K562 (cell line): ENCODE results near the gene CISD2. TPM values are rescaled to one million over a fixed set of nuclear protein-coding genes. Genes with fewer than 3 reads are reported as not detected.

ENCODE experiments used
- ATAC-seq: fragments of 200-7000 bp; cut with Tn5 transposase; 3 replicates; pipeline ENCODE4 v1.9.1; 2020; ENCODE audit warnings: moderate library complexity
- BruUV-seq: library from RNA; stranded (reverse); fragments of 400-500 nt; replicated peaks from 2 replicates; lab custom pipeline; 2021; lab: Mats Ljungman, UMichigan
- CTCF ChIA-PET: fragments of 300-600 bp; formaldehyde crosslinking; extraction: SDS; loops from one replicate; lab custom pipeline; 2021; ENCODE audit warnings: low intra/inter-chr PET ratio; lab: Yijun Ruan, JAX
- POLR2A ChIA-PET: fragments of 300-600, 350-650 bp; sonication (Branson Sonifier 250); formaldehyde crosslinking; extraction: SDS; loops from one replicate; lab custom pipeline; 2021; ENCODE audit warnings: antibody characterized with exemption, inconsistent platforms; lab: Yijun Ruan, JAX
- DNase-seq, 4 experiments: peaks; one replicate each; pipeline versions ENCODE4 v3.0.0 to v3.0.0-alpha.2; 2011 to 2018; ENCODE audit warnings: low spot score in 3 of 4, mixed read lengths in 3 of 4; ENCODE audit errors: extremely low read depth in 1 of 4
- FAIRE-seq: peaks from 2 replicates; lab custom pipeline; 2011; peaks lifted over from hg19 to GRCh38; lab: Jason Lieb, UNC
- H2AFZ ChIP-seq: 2 replicates; pipeline ENCODE4 v1.6.0; 2011; ENCODE audit warnings: low read depth, low read length, control low read depth, inconsistent platforms
- H3K27ac ChIP-seq: fragments of 200-600 bp; 3 replicates; pipeline ENCODE4 v1.8.0; 2011; ENCODE audit warnings: low read depth, mild to moderate bottlenecking, control low read depth, inconsistent platforms, low read length, moderate library complexity, mixed read lengths; ENCODE audit errors: extremely low read depth
- H3K27me3 ChIP-seq, 2 experiments: fragments of 300-600 bp in 1 of 2; 2 replicates in 1 of 2; 3 replicates in 1 of 2; pipeline versions ENCODE4 v1.6.0 to v1.8.0; 2011; ENCODE audit warnings: inconsistent platforms in 2 of 2, low read length in 2 of 2, mild to moderate bottlenecking in 1 of 2, mixed read lengths in 1 of 2, moderate library complexity in 1 of 2; ENCODE audit not compliant: control insufficient read depth in 2 of 2, insufficient read depth in 2 of 2
- H3K36me3 ChIP-seq: fragments of 300-600 bp; 3 replicates; pipeline ENCODE4 v1.8.0; 2011; ENCODE audit warnings: mild to moderate bottlenecking, low read length, inconsistent platforms; ENCODE audit not compliant: control insufficient read depth, insufficient read depth
- H3K4me1 ChIP-seq, 2 experiments: fragments of 200-600 bp in 1 of 2; replicated peaks in 1 of 2; 2 replicates in 1 of 2; 3 replicates in 1 of 2; pipeline versions ENCODE4 v1.5.1 to v1.8.0; 2011; ENCODE audit warnings: inconsistent platforms in 2 of 2, low read length in 2 of 2, mild to moderate bottlenecking in 1 of 2, mixed read lengths in 1 of 2, moderate library complexity in 1 of 2; ENCODE audit not compliant: control insufficient read depth in 2 of 2, insufficient read depth in 2 of 2
- H3K4me2 ChIP-seq: 2 replicates; pipeline ENCODE4 v1.6.1; 2011; ENCODE audit warnings: low read length, control low read depth, inconsistent platforms, mixed read lengths; ENCODE audit not compliant: insufficient read depth
- H3K4me3 ChIP-seq: fragments of 200-600 bp; sonication (generic), shearing (Covaris generic); 2 replicates; pipeline ENCODE4 v1.5.1; 2016; ENCODE audit warnings: control low read depth, inconsistent platforms
- H3K79me2 ChIP-seq: fragments of 200-600 bp; 3 replicates; pipeline ENCODE4 v1.8.0; 2011; ENCODE audit warnings: low read length, inconsistent platforms; ENCODE audit not compliant: control insufficient read depth, insufficient read depth
- H3K9ac ChIP-seq, 2 experiments: 2 replicates each; pipeline versions ENCODE4 v1.6.0 to v1.6.1; 2011; ENCODE audit warnings: low read depth in 2 of 2, low read length in 2 of 2, control low read depth in 1 of 2, inconsistent platforms in 1 of 2, mild to moderate bottlenecking in 1 of 2, mixed read lengths in 1 of 2; ENCODE audit not compliant: insufficient read depth in 1 of 2
- H3K9me1 ChIP-seq: one replicate; pipeline ENCODE4 v1.6.0; 2011; ENCODE audit warnings: inconsistent platforms, mild to moderate bottlenecking, low read length, moderate library complexity; ENCODE audit not compliant: control insufficient read depth, insufficient read depth
- H3K9me3 ChIP-seq: replicated peaks from 2 replicates; pipeline ENCODE4 v1.5.1; 2011; ENCODE audit warnings: low read depth, low read length, inconsistent platforms; ENCODE audit not compliant: control insufficient read depth, insufficient read depth
- H4K20me1 ChIP-seq: replicated peaks from 2 replicates; pipeline ENCODE4 v1.6.1; 2011; ENCODE audit warnings: low read length, inconsistent platforms, mixed read lengths; ENCODE audit not compliant: control insufficient read depth, insufficient read depth
- CBFB ChIP-seq: sonication (generic); formaldehyde crosslinking; IDR thresholded peaks from 2 replicates; pipeline ENCODE4 v1.4.0; 2020; ENCODE audit warnings: mild to moderate bottlenecking, missing genetic modification reagents
- HINFP ChIP-seq: fragments of 450-650 bp; conservative IDR thresholded peaks from 2 replicates; pipeline ENCODE4 v1.6.1; 2016; ENCODE audit warnings: missing genetic modification characterization, low read depth, mild to moderate bottlenecking, control low read depth, missing compliant biosample characterization
- HNRNPLL ChIP-seq: fragments of 200-400 bp; formaldehyde crosslinking; IDR thresholded peaks from 2 replicates; pipeline ENCODE4 v1.6.1; 2017; ENCODE audit warnings: low read length, low read depth, mild to moderate bottlenecking; ENCODE audit not compliant: poor library complexity, severe bottlenecking
- HOMEZ ChIP-seq: fragments of 250-450 bp; sonication (Bioruptor Pico); IDR thresholded peaks from 2 replicates; pipeline ENCODE4 v1.4.0; 2020; ENCODE audit warnings: mild to moderate bottlenecking, moderate library complexity
- KLF10 ChIP-seq: fragments of 250-450 bp; sonication (Bioruptor Pico); IDR thresholded peaks from 2 replicates; pipeline ENCODE4 v1.6.1; 2021; ENCODE audit warnings: matching md5 sums
- MAFG ChIP-seq: fragments of 450-650 bp; conservative IDR thresholded peaks from 2 replicates; pipeline ENCODE4 v1.6.1; 2016; ENCODE audit warnings: missing genetic modification characterization, missing compliant biosample characterization
- MCM5 ChIP-seq: fragments of 450-650 bp; IDR thresholded peaks from 2 replicates; pipeline ENCODE4 v1.6.1; 2016; ENCODE audit warnings: low read depth
- NFE2 ChIP-seq: IDR thresholded peaks from 2 replicates; pipeline ENCODE4 v1.6.1; 2014; ENCODE audit warnings: antibody characterized with exemption, low read depth
- SETDB1 ChIP-seq: IDR thresholded peaks from one replicate; pipeline ENCODE4 v1.6.1; 2012; ENCODE audit warnings: low read length, control low read depth, inconsistent platforms
- SRSF9 ChIP-seq: fragments of 200-400 bp; formaldehyde crosslinking; IDR thresholded peaks from 2 replicates; pipeline ENCODE4 v1.6.1; 2017; ENCODE audit warnings: low read depth, low read length, borderline replicate concordance
- TARDBP ChIP-seq: fragments of 450-650 bp; IDR thresholded peaks from 2 replicates; pipeline ENCODE4 v1.6.1; 2016
- ZBTB33 ChIP-seq: sonication (generic); formaldehyde crosslinking; IDR thresholded peaks from 2 replicates; pipeline ENCODE4 v1.8.1; 2023; ENCODE audit warnings: mild to moderate bottlenecking, missing genetic modification reagents
- ZBTB9 ChIP-seq: fragments of 450-650 bp; formaldehyde crosslinking; IDR thresholded peaks from 2 replicates; pipeline ENCODE4 v1.4.0; 2020; ENCODE audit warnings: mild to moderate bottlenecking, moderate library complexity
- ZNF282 ChIP-seq: sonication (generic); formaldehyde crosslinking; IDR thresholded peaks from 2 replicates; pipeline ENCODE4 v1.8.1; 2023; ENCODE audit warnings: missing genetic modification reagents
- ZNF316 ChIP-seq: fragments of 450-650 bp; IDR thresholded peaks from 2 replicates; pipeline ENCODE4 v1.6.1; 2016
- ZNF584 ChIP-seq: fragments of 200-800 bp; sonication (Bioruptor generic); IDR thresholded peaks from 2 replicates; pipeline ENCODE4 v1.6.1; 2016; ENCODE audit warnings: low read depth, mild to moderate bottlenecking, missing genetic modification characterization, missing compliant biosample characterization
- ZNF778 ChIP-seq: fragments of 450-650 bp; formaldehyde crosslinking; IDR thresholded peaks from 2 replicates; pipeline ENCODE4 v1.4.0; 2020; ENCODE audit warnings: mild to moderate bottlenecking, moderate library complexity
- WGBS: fragments of 100-300 bp; shearing (Covaris generic); methylation state at CpG from one replicate; pipeline ENCODE4 v1.1.6; 2016; ENCODE audit warnings: low coverage, mixed read lengths; ENCODE audit not compliant: insufficient coverage; ENCODE audit errors: missing lambda C conversion rate; 5-methylcytosine and 5-hydroxymethylcytosine counted together
- in situ Hi-C: fragments of 300-500 bp; cut with MboI; formaldehyde crosslinking; loops from 4 replicates; pipeline ENCODE4 v1.15.0; 2018; ENCODE audit warnings: inconsistent platforms, mixed read lengths
- intact Hi-C: fragments of 100-400 bp; cut with micrococcal nuclease; formaldehyde crosslinking; loops from 2 replicates; pipeline ENCODE4 v1.14.2; 2022
- polyA plus RNA-seq, 8 experiments: library from polyadenylated mRNA; depleted of rRNA in 4 of 8; stranded (reverse) in 5 of 8; unstranded in 3 of 8; fragments of >200 nt; fragmentation: Nextera tagmentation in 2 of 8; fragmentation: Illumina TruSeq in 1 of 8; extraction: Ambion mirVana in 2 of 8; extraction: Trizol in 1 of 8; gene quantifications; 2 replicates each; pipeline versions ENCODE4 v1.2.1 to v1.2.3, GENCODE V29; 2011 to 2014; ENCODE audit warnings: inconsistent platforms in 1 of 8, missing spikeins in 1 of 8
- total RNA-seq, 7 experiments: library from RNA; depleted of rRNA in 6 of 7; stranded (reverse); fragments of >200 nt in 6 of 7; fragmentation: Illumina TruSeq in 2 of 7; extraction: Trizol in 2 of 7; gene quantifications; 2 replicates each; pipeline versions ENCODE4 v1.2.1 to v1.2.3, GENCODE V29; 2011 to 2021; ENCODE audit warnings: low replicate concordance in 1 of 7
- TF ChIP-seq, protein P1 (sequence below): fragments of 250-450 bp; sonication (Bioruptor Pico); IDR thresholded peaks from 2 replicates; pipeline ENCODE4 v1.9.0; 2021; ENCODE audit warnings: mild to moderate bottlenecking

CISD2 gene
- total and polyA plus RNA-seq, 9 of the 15 experiments (the other 6 are each of a cell fraction or from before 2014, with no cell fraction given): 37.8 to 91.4 (median 59.8) TPM

DNA sequence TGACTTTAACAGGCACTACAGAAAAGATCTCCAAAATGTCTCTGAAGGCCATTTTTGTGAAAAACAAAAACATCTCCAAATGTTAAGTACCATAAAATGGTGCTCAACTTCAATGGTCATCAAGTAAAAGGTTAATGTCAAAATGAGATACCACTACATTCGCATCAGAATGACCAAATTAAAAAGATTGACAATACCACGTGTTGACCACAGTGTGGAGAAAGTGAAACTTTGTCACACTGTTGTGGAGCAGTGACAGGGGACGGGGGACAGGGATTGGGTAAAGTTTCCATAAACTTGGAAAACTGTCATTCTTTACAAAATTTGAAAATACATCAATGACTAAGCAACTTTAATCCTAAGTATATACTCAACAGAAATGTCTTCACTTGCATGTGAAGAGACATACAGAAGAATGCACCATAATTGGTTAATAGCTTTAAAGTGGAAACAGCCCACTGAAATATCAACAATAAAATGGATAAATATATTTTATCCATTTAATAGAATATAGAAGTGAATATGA lies 19.1 kb upstream of the CISD2 start:
- intact Hi-C loops (no loop called here), in situ Hi-C loops (no loop called here)
- Histone ChIP-seq H3K9me3 (no peaks in the 10 kb centered on the region), H3K79me2 (no peaks in the 10 kb centered on the region; the same call in 2 of the 3 replicates), H3K9me1 (no peaks in the 10 kb centered on the region), H3K4me3 (no peak overlapping the region), H2AFZ (no peak overlapping the region), H3K27me3 (no peaks in the 10 kb centered on the region), H3K9ac (no peak overlapping the region), H3K4me2 (no peak overlapping the region), H3K4me1 (no peaks in the 10 kb centered on the region), H3K27ac (no peak overlapping the region), H4K20me1 (no peaks in the 10 kb centered on the region), H3K36me3 (no peaks in the 10 kb centered on the region)
- BruUV-seq: no TSS peak
- DNase-seq (peak in 2 of 4 experiments; percentile 17 to 18), ATAC-seq (peak; percentile 59; the same call in 2 of the 3 replicates), FAIRE-seq (peak; percentile 37)
- ChIA-PET CTCF (no interaction called here), POLR2A (interaction anchor here (1.2 kb wide), 1 partner anchor 21 kb away, joined by 3 read pairs; no protein-coding TSS in a partner anchor)
- 58% methylated on average over 3 of the region's 3 CpGs for WGBS
- no peak for TF ChIP-seq CBFB (CRISPR knock-in tag)
- TF ChIP-seq HOMEZ (CRISPR knock-in tag): no peak
- TF ChIP-seq HNRNPLL: no peak
- no peak for TF ChIP-seq ZNF584 (CRISPR knock-in tag)
- TF ChIP-seq, protein P1, sequence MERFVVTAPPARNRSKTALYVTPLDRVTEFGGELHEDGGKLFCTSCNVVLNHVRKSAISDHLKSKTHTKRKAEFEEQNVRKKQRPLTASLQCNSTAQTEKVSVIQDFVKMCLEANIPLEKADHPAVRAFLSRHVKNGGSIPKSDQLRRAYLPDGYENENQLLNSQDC (CRISPR knock-in tag): no peak
- peak; percentile 71 for TF ChIP-seq ZNF316
- no peak for TF ChIP-seq SRSF9
- TF ChIP-seq SETDB1: no peak
- TF ChIP-seq ZBTB33: no peak
- no peak for TF ChIP-seq HINFP
- TF ChIP-seq KLF10 (CRISPR knock-in tag): no peak
- no peak for TF ChIP-seq ZBTB9 (CRISPR knock-in tag)
- TF ChIP-seq MAFG (tag): peak; percentile 59
- no peak for TF ChIP-seq MCM5
- TF ChIP-seq ZNF282: no peak
- TF ChIP-seq TARDBP: no peak
- no peak for TF ChIP-seq ZNF778 (CRISPR knock-in tag)
- TF ChIP-seq NFE2: peak; percentile 43; the same call in 1 of the 2 replicates
